NCI-H748 treated with DMSO at 0.1 percent for 48 hours (cell line): ENCODE results near the gene PAGE4.

Experiments used
- DNase-seq: peaks from one replicate; lab custom pipeline; 2025; lab: John Stamatoyannopoulos, UW

PAGE4 gene

GRCh38 chrX:49829016-49829415 is at the start of gene PAGE4:
PAGE4 (plus strand) TSS chrX:49829303; CDS start chrX:49830429, 1,126 bp downstream.
- DNase-seq: no peak

- no peak for DNase-seq
Measured at GRCh38 chrX:49784747-49785280, 44.3 kb upstream of the PAGE4 start.

- no peak for DNase-seq
Measured at GRCh38 chrX:49792376-49792775, 36.7 kb upstream of the PAGE4 start.

GRCh38 chrX:49793686-49794085 is 35.4 kb upstream of the PAGE4 start:
- DNase-seq: no peak

GRCh38 chrX:49799828-49800227 is 29.3 kb upstream of the PAGE4 start:
- no peak for DNase-seq

GRCh38 chrX:49809891-49810632 is 19.0 kb upstream of the PAGE4 start:
- no peak for DNase-seq

GRCh38 chrX:49812177-49812576 is 16.9 kb upstream of the PAGE4 start:
- DNase-seq: no peak

GRCh38 chrX:49816435-49816834 is 12.7 kb upstream of the PAGE4 start:
- DNase-seq: no peak

GRCh38 chrX:49838374-49838773 is 9.3 kb downstream of the PAGE4 start:
- peak; percentile 11 for DNase-seq

GRCh38 chrX:49840679-49841078 is 11.6 kb downstream of the PAGE4 start:
- peak; percentile 85 for DNase-seq

GRCh38 chrX:49842621-49843020 is 13.5 kb downstream of the PAGE4 start:
- no peak for DNase-seq

GRCh38 chrX:49844611-49845010 is 15.5 kb downstream of the PAGE4 start:
- peak; percentile 91 for DNase-seq

GRCh38 chrX:49845701-49846403 is 16.7 kb downstream of the PAGE4 start:
- no peak for DNase-seq

- DNase-seq: no peak
Measured at GRCh38 chrX:49846522-49846921, 17.4 kb downstream of the PAGE4 start.

- no peak for DNase-seq
Measured at GRCh38 chrX:49848275-49848674, 19.2 kb downstream of the PAGE4 start.

GRCh38 chrX:49850028-49850427 is 20.9 kb downstream of the PAGE4 start:
- DNase-seq: no peak

GRCh38 chrX:49853661-49854060 is 24.6 kb downstream of the PAGE4 start:
- DNase-seq: no peak

- DNase-seq: no peak
Measured at GRCh38 chrX:49856819-49857218, 27.7 kb downstream of the PAGE4 start.

- no peak for DNase-seq
Measured at GRCh38 chrX:49858341-49858740, 29.2 kb downstream of the PAGE4 start.

- DNase-seq: no peak
Measured at GRCh38 chrX:49859491-49859890, 30.4 kb downstream of the PAGE4 start.

GRCh38 chrX:49860867-49861535 is 31.9 kb downstream of the PAGE4 start:
- no peak for DNase-seq

- DNase-seq: no peak
Measured at GRCh38 chrX:49862093-49862492, 33.0 kb downstream of the PAGE4 start.

GRCh38 chrX:49868739-49869138 is 39.6 kb downstream of the PAGE4 start:
- no peak for DNase-seq
